ENCODE measurements around the gene BRD3OS. TPM values are rescaled to one million over a fixed set of nuclear protein-coding genes. Genes with fewer than 3 reads are reported as not detected.
"Not testable (repeated sequence)": the region's sequence is repeated elsewhere in the genome, so short reads cannot be mapped to it uniquely, and the experiment has no call there.

The BRD3OS gene
- total RNA-seq, 4 donors from 2014 or later: 15.3 to 39.0 (median 21.7) TPM

GRCh38 chr9:133987946-133988665 is 37.2 kb upstream of the BRD3OS start:
- no peaks in the 10 kb centered on the region for H3K36me3 ChIP-seq
- TF ChIP-seq POLR2AphosphoS5 (IDR thresholded peaks at IDR 0.05) (no peak), CTCF (IDR thresholded peaks at IDR 0.05) (no peak), POLR2A (IDR thresholded peaks at IDR 0.05) (no peak), EP300 (IDR thresholded peaks at IDR 0.05) (no peak)
- WGBS, 2 donors (ENCODE audit: low coverage in 1 of 2): 88 to 100% methylated on average over 1 to 6 of the region's 16 CpGs
- H3K4me1 ChIP-seq: peaks cover 0 to 24% (median 10%) of the 10 kb centered on the region in 3 donors
- H3K4me3 ChIP-seq: no peak overlapping the region
- ATAC-seq: no peak
- H3K27me3 ChIP-seq: no peaks in the 10 kb centered on the region
- no peaks in the 10 kb centered on the region for H3K9me3 ChIP-seq
- no peak overlapping the region for H3K27ac ChIP-seq

GRCh38 chr9:133988771-133989170 is 36.5 kb upstream of the BRD3OS start:
- not testable (repeated sequence) for ATAC-seq, H3K4me3 ChIP-seq, H3K27me3 ChIP-seq, H3K27ac ChIP-seq, H3K36me3 ChIP-seq, H3K9me3 ChIP-seq
- WGBS, 2 donors (ENCODE audit: low coverage in 1 of 2): 80% methylated on average over 1 of the region's 14 CpGs; no CpG with 5 or more reads in 1 of the 2 donors
- H3K4me1 ChIP-seq: peaks cover 0 to 31% (median 13%) of the 10 kb centered on the region in 3 donors

GRCh38 chr9:133989625-133990365 is 35.5 kb upstream of the BRD3OS start:
- Histone ChIP-seq H3K4me1 (peaks cover 0 to 40% (median 18%) of the 10 kb centered on the region in 3 donors), H3K36me3 (no peaks in the 10 kb centered on the region), H3K9me3 (no peaks in the 10 kb centered on the region), H3K4me3 (no peak overlapping the region), H3K27me3 (no peaks in the 10 kb centered on the region), H3K27ac (peak overlapping the region in 2 of 4 donors; percentile 88 to 96)
- 71% methylated on average over 6 of the region's 24 CpGs; no CpG with 5 or more reads in 1 of the 2 donors for WGBS, 2 donors (ENCODE audit: low coverage in 1 of 2)
- no peak for ATAC-seq
- TF ChIP-seq EP300 (IDR thresholded peaks at IDR 0.05) (no peak), CTCF (IDR thresholded peaks at IDR 0.05) (no peak), POLR2AphosphoS5 (IDR thresholded peaks at IDR 0.05) (no peak), POLR2A (IDR thresholded peaks at IDR 0.05) (no peak)

- no CpG with 5 or more reads among the region's 31 CpGs for WGBS, 2 donors (ENCODE audit: low coverage in 1 of 2)
- H3K36me3 ChIP-seq: no peaks in the 10 kb centered on the region
- no peaks in the 10 kb centered on the region for H3K27me3 ChIP-seq
- H3K27ac ChIP-seq: peak overlapping the region in 3 of 4 donors; percentile 88 to 96 (median 93)
- peaks cover 0 to 40% (median 18%) of the 10 kb centered on the region in 3 donors for H3K4me1 ChIP-seq
- no peaks in the 10 kb centered on the region for H3K9me3 ChIP-seq
- TF ChIP-seq EP300 (IDR thresholded peaks at IDR 0.05) (no peak), POLR2A (IDR thresholded peaks at IDR 0.05) (no peak), CTCF (IDR thresholded peaks at IDR 0.05) (no peak), POLR2AphosphoS5 (IDR thresholded peaks at IDR 0.05) (no peak)
- no peak for ATAC-seq
- H3K4me3 ChIP-seq: peak overlapping the region; percentile 55 to 83
These were observed 34.7 kb upstream of the BRD3OS start for GRCh38 chr9:133990366-133991213.

All from gastroesophageal sphincter (tissue), 4 donors.